AG20443 (cell line): ENCODE measurements around the gene SMIM34.

Experiments used
- DNase-seq: peaks from one replicate; pipeline ENCODE4 v3.0.0; 2012; ENCODE audit warnings: low spot score, mixed read lengths

The SMIM34 gene

DNA sequence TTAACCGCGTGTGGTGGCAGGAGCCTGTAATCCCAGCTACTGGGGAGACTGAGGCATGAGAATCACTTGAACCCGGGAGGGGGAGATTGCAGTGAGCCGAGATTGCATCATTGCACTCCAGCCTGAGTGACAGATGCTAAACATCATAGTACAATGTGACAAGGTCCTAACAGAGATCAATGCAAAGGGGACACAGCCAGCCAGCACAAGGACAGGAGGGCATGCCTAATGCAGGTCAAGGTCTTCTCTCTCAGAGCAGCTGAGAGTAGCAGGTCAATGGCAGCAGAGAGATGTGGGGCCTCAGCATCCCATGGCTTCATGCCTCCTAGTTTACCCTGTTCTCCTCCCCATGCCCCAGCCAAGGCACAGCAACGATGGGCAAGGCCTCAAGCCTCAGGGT lies 51.4 kb downstream of the SMIM34 start:
- DNase-seq: no peak

DNA sequence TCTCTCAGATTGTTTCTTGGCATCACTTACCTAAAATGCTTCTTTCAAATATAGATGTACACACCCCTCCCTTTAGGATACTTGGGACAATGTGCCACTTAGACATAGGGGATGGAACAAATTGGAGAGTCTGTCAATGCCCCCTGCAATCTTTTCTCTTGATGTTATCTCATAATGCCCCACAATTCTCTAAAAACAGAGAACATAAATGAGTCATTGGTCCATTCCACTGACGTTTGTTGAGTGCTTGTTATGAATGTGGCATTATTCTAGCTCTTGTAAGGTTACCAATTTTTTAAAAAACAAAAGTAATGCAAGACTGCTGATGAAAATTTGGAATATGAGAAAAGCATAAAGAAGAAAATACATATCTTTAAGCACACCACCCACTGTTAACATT lies 54.0 kb downstream of the SMIM34 start:
- no peak for DNase-seq
